Large intestine (tissue), 3 donors: ENCODE measurements around the gene RPP25L. TPM values are rescaled to one million over a fixed set of nuclear protein-coding genes. Genes with fewer than 3 reads are reported as not detected.

Source experiments
- DNase-seq, 2 donors: peaks; one replicate each; pipeline versions ENCODE4 v3.0.0 to v3.0.0-alpha.2; 2013
- H3K27ac ChIP-seq: one replicate; pipeline ENCODE4 v1.5.1; 2013; ENCODE audit warnings: low read length
- H3K27me3 ChIP-seq: 2 replicates; pipeline ENCODE4 v1.6.1; 2013; ENCODE audit warnings: low read length; ENCODE audit not compliant: control insufficient read depth, insufficient read depth
- H3K36me3 ChIP-seq: 2 replicates; pipeline ENCODE4 v1.6.1; 2013; ENCODE audit warnings: low read length; ENCODE audit not compliant: control insufficient read depth, insufficient read depth
- H3K4me1 ChIP-seq: one replicate; pipeline ENCODE4 v1.6.1; 2013; ENCODE audit warnings: low read length; ENCODE audit not compliant: control insufficient read depth, insufficient read depth
- H3K4me3 ChIP-seq: one replicate; pipeline ENCODE4 v1.5.1; 2013; ENCODE audit warnings: low read length
- H3K9me3 ChIP-seq: one replicate; pipeline ENCODE4 v1.6.1; 2013; ENCODE audit warnings: mild to moderate bottlenecking, low read depth, low read length, moderate library complexity; ENCODE audit not compliant: control insufficient read depth
- WGBS: methylation state at CpG from one replicate; pipeline ENCODE4 v1.1.5; 2013; ENCODE audit warnings: low lambda C conversion rate; ENCODE audit not compliant: insufficient coverage; 5-methylcytosine and 5-hydroxymethylcytosine counted together
- polyA plus RNA-seq: library from polyadenylated mRNA; unstranded; fragments of 120-200 nt; gene quantifications from one replicate; pipeline ENCODE4 v1.2.1, GENCODE V29; 2013

Gene RPP25L
- polyA plus RNA-seq, 1 donor = 34.8 TPM

- peaks cover 21% of the 10 kb centered on the region for H3K4me1 ChIP-seq
- no peak within 1 kb of the TSS for H3K27ac ChIP-seq
- DNase-seq = peak in 1 of 2 donors; percentile 58
- peaks cover 8% of the 10 kb centered on the region for H3K9me3 ChIP-seq
- H3K27me3 ChIP-seq = peaks cover 71% of the 10 kb centered on the region
- H3K4me3 ChIP-seq = peak within 1 kb of the TSS; percentile 16
- WGBS = 0% methylated on average over 1 of the region's 69 CpGs
- no peaks in the 10 kb centered on the region for H3K36me3 ChIP-seq
Measured at GRCh38 chr9:34628656-34629490, 17.0 kb upstream of the RPP25L start, which contains the start of gene ARID3C. TSS of gene ARID3C (minus strand) at chr9:34629066. CDS start at chr9:34628014, 1,052 bp downstream.

GRCh38 chr9:34627716-34628655 lies 16.1 kb upstream of the RPP25L start:
- 18% methylated on average over 7 of the region's 20 CpGs for WGBS
- H3K36me3 ChIP-seq = no peaks in the 10 kb centered on the region
- no peak for DNase-seq
- H3K4me1 ChIP-seq = peaks cover 21% of the 10 kb centered on the region
- peaks cover 80% of the 10 kb centered on the region for H3K27me3 ChIP-seq
- H3K27ac ChIP-seq = no peak overlapping the region
- peaks cover 8% of the 10 kb centered on the region for H3K9me3 ChIP-seq
- H3K4me3 ChIP-seq = peak overlapping the region; percentile 16

- no peak for DNase-seq
- Histone ChIP-seq H3K27ac (no peak overlapping the region), H3K27me3 (peaks cover 91% of the 10 kb centered on the region), H3K4me3 (no peak overlapping the region), H3K36me3 (no peaks in the 10 kb centered on the region), H3K4me1 (peaks cover 17% of the 10 kb centered on the region), H3K9me3 (peaks cover 8% of the 10 kb centered on the region)
- no CpG with 5 or more reads among the region's 3 CpGs for WGBS
Measured at GRCh38 chr9:34625186-34625486, 13.2 kb upstream of the RPP25L start.

GRCh38 chr9:34624475-34625185 lies 12.7 kb upstream of the RPP25L start:
- H3K9me3 ChIP-seq = peaks cover 8% of the 10 kb centered on the region
- no peak overlapping the region for H3K27ac ChIP-seq
- H3K4me1 ChIP-seq = peaks cover 17% of the 10 kb centered on the region
- WGBS = no CpG with 5 or more reads among the region's 39 CpGs
- H3K4me3 ChIP-seq = no peak overlapping the region
- H3K36me3 ChIP-seq = no peaks in the 10 kb centered on the region
- H3K27me3 ChIP-seq = peaks cover 86% of the 10 kb centered on the region
- DNase-seq = no peak

GRCh38 chr9:34623374-34624235 lies 11.7 kb upstream of the RPP25L start:
- DNase-seq = no peak
- peaks cover 21% of the 10 kb centered on the region for H3K4me1 ChIP-seq
- peaks cover 8% of the 10 kb centered on the region for H3K9me3 ChIP-seq
- peaks cover 78% of the 10 kb centered on the region for H3K27me3 ChIP-seq
- no peak overlapping the region for H3K27ac ChIP-seq
- whole genome bisulfite sequencing = no CpG with 5 or more reads among the region's 63 CpGs
- H3K4me3 ChIP-seq = no peak overlapping the region
- no peaks in the 10 kb centered on the region for H3K36me3 ChIP-seq

GRCh38 chr9:34620061-34620994 lies 8.4 kb upstream of the RPP25L start, which contains the start of gene DCTN3:
TSS of gene DCTN3 (minus strand) at chr9:34620495. CDS start at chr9:34620464, 31 bp downstream.
- Histone ChIP-seq H3K36me3 (peaks cover 31% of the 10 kb centered on the region), H3K4me3 (peak within 1 kb of the TSS; percentile 68), H3K27me3 (peaks cover 45% of the 10 kb centered on the region), H3K4me1 (peaks cover 10% of the 10 kb centered on the region), H3K9me3 (peaks cover 3% of the 10 kb centered on the region), H3K27ac (no peak within 1 kb of the TSS)
- DNase-seq = peak; percentile 92
- 0% methylated on average over 2 of the region's 43 CpGs for WGBS

- no peak for DNase-seq
- peaks cover 23% of the 10 kb centered on the region for H3K4me1 ChIP-seq
- H3K27me3 ChIP-seq = no peaks in the 10 kb centered on the region
- H3K9me3 ChIP-seq = no peaks in the 10 kb centered on the region
- no peak overlapping the region for H3K27ac ChIP-seq
- peaks cover 45% of the 10 kb centered on the region for H3K36me3 ChIP-seq
- no CpG with 5 or more reads among the region's 2 CpGs for WGBS
- no peak overlapping the region for H3K4me3 ChIP-seq
Measured at GRCh38 chr9:34615132-34615531, 3.2 kb upstream of the RPP25L start.

- H3K4me3 ChIP-seq = peak overlapping the region; percentile 97
- no peaks in the 10 kb centered on the region for H3K27me3 ChIP-seq
- no peaks in the 10 kb centered on the region for H3K9me3 ChIP-seq
- no peak overlapping the region for H3K27ac ChIP-seq
- H3K4me1 ChIP-seq = peaks cover 17% of the 10 kb centered on the region
- peak; percentile 63 to 70 for DNase-seq
- no CpG with 5 or more reads among the region's 15 CpGs for WGBS
- H3K36me3 ChIP-seq = peaks cover 38% of the 10 kb centered on the region
Measured at GRCh38 chr9:34612788-34613390, 992 bp upstream of the RPP25L start.
